ENCODE data around the gene TUT4. TPM values are rescaled to one million over a fixed set of nuclear protein-coding genes. Genes with fewer than 3 reads are reported as not detected.

TUT4 gene
- total RNA-seq, 2 donors from 2014 or later: 20.0 to 27.4 TPM

GRCh38 chr1:52590266-52590665, 37.4 kb upstream of the TUT4 start:
- H3K9me3 ChIP-seq: no peaks in the 10 kb centered on the region
- H3K27ac ChIP-seq: no peak overlapping the region
- no peak overlapping the region for H3K9ac ChIP-seq (ENCODE audit: low read depth in 2 of 2, low read length in 2 of 2)
- H3K4me3 ChIP-seq: no peak overlapping the region
- DNase-seq: no peak
- H3K27me3 ChIP-seq: no peaks in the 10 kb centered on the region
- TF ChIP-seq CTCF (IDR thresholded peaks at IDR 0.05): no peak
- no peaks in the 10 kb centered on the region for H3K36me3 ChIP-seq
- intact Hi-C loops (cut with DNase I): no loop called here
- no peaks in the 10 kb centered on the region for H3K4me1 ChIP-seq

DNA sequence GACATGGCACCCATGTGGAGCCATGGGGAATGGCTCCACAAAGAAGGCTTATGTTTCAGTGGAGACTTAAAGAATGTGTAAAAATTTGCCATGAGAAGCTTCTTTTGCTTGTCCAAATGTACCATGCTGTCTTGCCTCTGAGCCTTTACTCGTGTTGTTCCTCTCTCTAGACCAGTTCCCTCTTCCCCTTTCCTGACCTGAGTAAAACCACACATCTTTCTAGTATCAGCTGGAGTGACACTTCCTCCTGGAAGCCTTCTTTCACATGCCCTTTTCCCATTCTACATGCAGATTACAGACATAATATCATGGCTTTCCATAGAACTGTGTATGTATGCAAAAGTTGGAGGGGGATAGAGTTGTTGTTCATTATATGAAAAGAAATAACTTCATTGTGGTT, 35.6 kb upstream of the TUT4 start:
- Histone ChIP-seq H3K4me1 (no peaks in the 10 kb centered on the region), H3K4me3 (no peak overlapping the region), H3K27ac (no peak overlapping the region), H3K9me3 (no peaks in the 10 kb centered on the region), H3K27me3 (no peaks in the 10 kb centered on the region), H3K9ac (ENCODE audit: low read depth in 2 of 2, low read length in 2 of 2) (no peak overlapping the region), H3K36me3 (no peaks in the 10 kb centered on the region)
- DNase-seq: no peak
- intact Hi-C loops (cut with DNase I): no loop called here
- no peak for TF ChIP-seq CTCF (IDR thresholded peaks at IDR 0.05)

GRCh38 chr1:52588027-52588426, 35.1 kb upstream of the TUT4 start:
- TF ChIP-seq CTCF (IDR thresholded peaks at IDR 0.05): no peak
- Histone ChIP-seq H3K4me1 (no peaks in the 10 kb centered on the region), H3K27ac (no peak overlapping the region), H3K9ac (ENCODE audit: low read depth in 2 of 2, low read length in 2 of 2) (no peak overlapping the region), H3K4me3 (no peak overlapping the region), H3K9me3 (no peaks in the 10 kb centered on the region), H3K27me3 (no peaks in the 10 kb centered on the region), H3K36me3 (no peaks in the 10 kb centered on the region)
- intact Hi-C loops (cut with DNase I): no loop called here
- no peak for DNase-seq

DNA sequence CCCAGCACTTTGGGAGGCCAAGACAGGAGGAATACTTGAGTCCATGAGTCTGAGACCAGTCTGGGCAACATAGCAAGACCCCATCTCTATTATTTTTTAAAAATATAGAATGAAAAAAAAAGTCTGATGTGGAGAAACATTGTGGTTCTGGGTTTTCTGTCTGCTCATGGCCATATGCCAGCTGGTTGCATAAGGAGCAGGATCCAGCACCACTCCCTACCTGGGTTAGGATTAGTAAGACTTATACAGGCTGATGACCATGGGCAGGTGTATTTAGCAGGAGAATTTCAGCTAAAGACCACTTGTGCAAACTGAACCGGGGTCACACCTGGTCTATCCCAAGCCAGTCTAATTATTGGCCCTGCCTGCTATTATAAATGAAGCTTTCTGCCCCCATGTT, 32.6 kb upstream of the TUT4 start:
- intact Hi-C loops (cut with DNase I): no loop called here
- Histone ChIP-seq H3K27ac (no peak overlapping the region), H3K9ac (ENCODE audit: low read depth in 2 of 2, low read length in 2 of 2) (no peak overlapping the region), H3K36me3 (no peaks in the 10 kb centered on the region), H3K27me3 (no peaks in the 10 kb centered on the region), H3K9me3 (no peaks in the 10 kb centered on the region), H3K4me3 (no peak overlapping the region), H3K4me1 (no peaks in the 10 kb centered on the region)
- no peak for TF ChIP-seq CTCF (IDR thresholded peaks at IDR 0.05)
- no peak for DNase-seq

GRCh38 chr1:52582116-52582696, 29.3 kb upstream of the TUT4 start:
- H3K9ac ChIP-seq (ENCODE audit: low read depth in 2 of 2, low read length in 2 of 2): no peak overlapping the region
- intact Hi-C loops (cut with DNase I): no loop called here
- H3K27me3 ChIP-seq: no peaks in the 10 kb centered on the region
- H3K9me3 ChIP-seq: no peaks in the 10 kb centered on the region
- no peak for TF ChIP-seq CTCF (IDR thresholded peaks at IDR 0.05)
- H3K4me3 ChIP-seq: no peak overlapping the region
- H3K4me1 ChIP-seq: no peaks in the 10 kb centered on the region
- H3K36me3 ChIP-seq: no peaks in the 10 kb centered on the region
- no peak overlapping the region for H3K27ac ChIP-seq
- DNase-seq: no peak

Measured in colonic mucosa (tissue), 4 donors.